Activated naive CD8-positive, alpha-beta T cell treated with anti-CD3 and anti-CD28 coated beads, Interleukin-2, amount 10 ng/mL, durations not matched to agents 7 days and 5 days (primary cell): ENCODE measurements around the gene SPIC. TPM values are rescaled to one million over a fixed set of nuclear protein-coding genes. Genes with fewer than 3 reads are reported as not detected.
"Not testable (repeated sequence)": the region's sequence is repeated elsewhere in the genome, so short reads cannot be mapped to it uniquely, and the experiment has no call there.

ENCODE experiments used
- ATAC-seq: fragments of 150-1000 bp; cut with Tn5 transposase; one replicate; pipeline ENCODE4 v1.10.0; 2021; ENCODE audit warnings: low read depth, moderate library complexity
- POLR2A ChIA-PET: fragments of 350-600 bp; sonication (Branson Sonifier 250); formaldehyde crosslinking; loops from one replicate; lab custom pipeline; 2021; ENCODE audit warnings: antibody characterized with exemption; lab: Charles Lee
- DNase-seq: peaks from one replicate; pipeline ENCODE4 v3.0.0; 2021
- H3K27ac Mint-ChIP-seq: one replicate; pipeline ENCODE4 v1.8.0; 2022; ENCODE audit warnings: mild to moderate bottlenecking, mixed read lengths
- H3K27me3 Mint-ChIP-seq: one replicate; pipeline ENCODE4 v1.8.0; 2022; ENCODE audit warnings: mild to moderate bottlenecking, moderate library complexity, mixed read lengths
- H3K36me3 Mint-ChIP-seq: one replicate; pipeline ENCODE4 v1.8.0; 2021; ENCODE audit warnings: mild to moderate bottlenecking, mixed read lengths
- H3K4me1 Mint-ChIP-seq: one replicate; pipeline ENCODE4 v1.8.0; 2021; ENCODE audit warnings: mixed read lengths
- H3K4me3 Mint-ChIP-seq: one replicate; pipeline ENCODE4 v1.8.0; 2022; ENCODE audit warnings: mild to moderate bottlenecking, moderate library complexity, mixed read lengths
- H3K9me3 Mint-ChIP-seq: one replicate; pipeline ENCODE4 v1.8.0; 2021; ENCODE audit warnings: mixed read lengths
- total RNA-seq, 2 experiments: library from RNA; stranded (reverse); gene quantifications; one replicate each; pipeline ENCODE4 v1.2.3, GENCODE V29; 2021

The SPIC gene
- total RNA-seq: not detected

DNA sequence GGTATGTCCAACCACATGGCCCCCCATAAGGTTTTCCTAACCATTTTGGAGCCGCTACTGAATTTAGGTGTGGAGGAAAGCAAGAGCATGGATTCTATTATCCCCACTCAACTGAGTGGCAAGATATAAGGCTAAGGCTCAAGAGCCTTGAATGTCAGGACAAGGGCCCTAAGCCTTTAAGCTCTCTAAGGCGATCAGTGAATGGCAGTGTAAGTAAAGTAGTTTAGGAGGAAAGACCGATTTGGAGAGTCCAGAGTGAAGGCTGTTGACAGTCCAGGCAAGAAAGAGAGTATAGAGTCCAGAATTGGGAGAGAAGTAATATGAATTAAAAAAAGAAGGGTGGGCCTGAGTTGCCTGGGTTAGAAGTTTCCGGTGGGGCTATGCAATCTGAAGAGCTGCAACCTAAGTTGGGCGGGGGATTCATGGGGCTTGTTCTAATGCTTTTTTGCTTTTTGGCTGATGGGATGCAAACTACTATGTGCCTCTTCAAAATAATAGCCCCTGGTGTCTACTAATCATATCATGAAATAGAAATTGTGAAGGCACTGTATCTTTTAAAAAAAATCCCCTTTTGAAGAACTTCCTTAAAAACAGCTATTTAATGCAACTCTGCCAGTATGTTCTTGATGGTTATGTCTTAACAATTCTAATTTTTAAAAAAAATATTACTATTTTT is at the start of gene SPIC:
Gene SPIC (plus strand): TSS at position 626 of the 676 bp plus-strand sequence. CDS start 1,569 bp downstream, outside the sequence.
- Mint-ChIP-seq H3K9me3 (no peaks in the 10 kb centered on the region), H3K4me3 (no peak within 1 kb of the TSS), H3K4me1 (no peaks in the 10 kb centered on the region), H3K36me3 (no peaks in the 10 kb centered on the region), H3K27me3 (peaks cover 12% of the 10 kb centered on the region), H3K27ac (no peak within 1 kb of the TSS)
- ATAC-seq: no peak
- POLR2A ChIA-PET: no interaction called here
- no peak for DNase-seq

DNA sequence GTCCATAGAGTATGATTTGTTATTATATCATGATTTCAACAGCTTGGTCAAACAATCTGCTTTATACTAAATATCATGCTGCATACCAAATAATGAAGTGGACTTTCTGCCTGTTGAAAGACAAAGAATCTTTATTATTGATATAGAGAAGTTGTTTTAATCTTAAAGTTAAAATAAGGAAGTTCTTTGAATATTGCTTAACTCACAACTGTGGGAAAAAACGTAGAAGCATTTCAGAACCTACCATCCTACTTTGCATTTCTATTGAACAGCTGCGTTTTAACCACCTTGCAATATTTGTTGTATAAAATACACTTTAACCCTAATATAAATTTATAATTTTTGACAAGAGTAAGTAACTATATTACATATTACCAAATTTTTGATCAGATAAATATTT is 44.7 kb upstream of the SPIC start:
- DNase-seq (no peak), ATAC-seq (no peak)
- Mint-ChIP-seq H3K27ac (no peak overlapping the region), H3K36me3 (no peaks in the 10 kb centered on the region), H3K4me1 (no peaks in the 10 kb centered on the region), H3K9me3 (no peaks in the 10 kb centered on the region), H3K4me3 (no peak overlapping the region), H3K27me3 (no peaks in the 10 kb centered on the region)
- POLR2A ChIA-PET: no interaction called here

DNA sequence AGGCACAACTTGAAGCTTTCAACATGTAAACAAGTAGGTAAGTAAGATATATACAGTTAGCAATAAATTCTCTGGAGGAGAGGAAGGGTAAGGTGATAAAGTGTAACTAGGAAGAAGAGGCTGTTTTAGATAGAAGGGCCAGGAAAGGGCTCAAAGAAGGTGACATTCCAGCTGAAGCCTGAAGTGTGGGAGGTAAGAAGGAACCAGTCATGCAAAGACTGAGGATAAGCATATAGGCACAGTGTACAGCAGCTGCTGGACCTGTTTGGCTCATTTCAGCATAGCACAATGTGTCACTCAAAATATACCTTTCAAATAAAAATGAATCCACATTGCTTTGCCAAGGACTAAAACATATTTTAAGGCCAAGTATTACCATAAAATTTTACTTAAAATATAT is 39.0 kb upstream of the SPIC start:
- ATAC-seq (no peak), DNase-seq (no peak)
- Mint-ChIP-seq H3K27me3 (peaks cover 15% of the 10 kb centered on the region), H3K4me1 (no peaks in the 10 kb centered on the region), H3K27ac (no peak overlapping the region), H3K4me3 (no peak overlapping the region), H3K9me3 (no peaks in the 10 kb centered on the region), H3K36me3 (no peaks in the 10 kb centered on the region)
- POLR2A ChIA-PET: no interaction called here

DNA sequence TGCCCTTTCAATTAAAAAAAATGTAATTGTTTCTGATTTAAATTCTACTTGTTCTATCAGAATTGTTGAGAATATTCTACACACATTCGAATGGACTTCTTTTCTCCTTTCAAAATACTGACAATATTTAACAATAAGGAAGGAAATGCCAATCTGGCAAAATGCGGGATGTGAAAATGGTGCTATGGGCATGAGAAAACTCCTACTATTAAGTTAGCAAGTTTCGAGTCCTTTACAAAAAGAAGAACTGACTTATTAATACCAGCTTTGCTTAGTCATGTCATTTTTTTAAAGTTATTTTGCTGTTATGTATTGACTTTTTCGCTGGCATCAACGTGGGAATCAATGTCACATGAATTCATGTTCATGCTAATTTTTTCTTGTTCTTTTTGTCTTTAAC is 35.9 kb upstream of the SPIC start:
- no peak for ATAC-seq
- no peaks in the 10 kb centered on the region for H3K36me3 Mint-ChIP-seq
- peaks cover 20% of the 10 kb centered on the region for H3K27me3 Mint-ChIP-seq
- no peaks in the 10 kb centered on the region for H3K4me1 Mint-ChIP-seq
- no peak overlapping the region for H3K4me3 Mint-ChIP-seq
- POLR2A ChIA-PET: no interaction called here
- H3K9me3 Mint-ChIP-seq: no peaks in the 10 kb centered on the region
- no peak overlapping the region for H3K27ac Mint-ChIP-seq
- no peak for DNase-seq

DNA sequence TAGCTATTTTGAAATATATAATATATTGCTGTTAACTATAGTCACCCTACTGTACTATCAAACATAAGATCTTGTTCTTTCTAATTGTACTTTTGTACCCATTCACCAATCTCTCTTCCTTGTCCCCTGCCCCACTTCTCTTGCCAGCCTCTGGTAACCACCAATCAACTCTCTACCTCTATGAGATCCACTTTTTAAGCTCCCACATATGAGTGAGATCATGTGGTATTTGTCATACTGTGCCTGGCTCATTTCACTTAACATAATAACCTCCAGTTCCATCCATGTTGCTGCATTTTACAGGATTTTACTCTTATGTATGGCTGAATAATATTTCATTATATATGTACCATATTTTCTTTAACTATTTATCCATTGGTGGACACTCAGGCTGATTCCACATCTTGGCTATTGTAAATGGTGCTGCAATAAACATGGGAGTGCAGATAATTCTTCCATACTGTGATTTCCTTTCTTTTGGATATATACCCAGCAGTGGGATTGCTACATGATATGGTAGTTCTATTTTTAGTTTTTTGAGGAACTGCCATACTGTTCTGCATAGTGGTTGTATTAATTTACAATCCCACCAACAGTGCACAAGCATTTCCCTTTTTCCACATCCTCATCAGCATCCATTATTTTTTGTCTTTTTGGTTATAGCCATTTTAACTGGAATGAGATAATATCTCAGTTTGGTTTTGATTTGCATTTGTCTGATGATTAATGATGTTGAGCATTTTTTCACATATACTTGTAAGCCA is 33.5 kb upstream of the SPIC start:
- Mint-ChIP-seq H3K4me3 (no peak overlapping the region), H3K27me3 (peaks cover 20% of the 10 kb centered on the region), H3K36me3 (no peaks in the 10 kb centered on the region), H3K9me3 (no peaks in the 10 kb centered on the region), H3K4me1 (no peaks in the 10 kb centered on the region), H3K27ac (no peak overlapping the region)
- DNase-seq: no peak
- ATAC-seq: no peak
- POLR2A ChIA-PET: no interaction called here

DNA sequence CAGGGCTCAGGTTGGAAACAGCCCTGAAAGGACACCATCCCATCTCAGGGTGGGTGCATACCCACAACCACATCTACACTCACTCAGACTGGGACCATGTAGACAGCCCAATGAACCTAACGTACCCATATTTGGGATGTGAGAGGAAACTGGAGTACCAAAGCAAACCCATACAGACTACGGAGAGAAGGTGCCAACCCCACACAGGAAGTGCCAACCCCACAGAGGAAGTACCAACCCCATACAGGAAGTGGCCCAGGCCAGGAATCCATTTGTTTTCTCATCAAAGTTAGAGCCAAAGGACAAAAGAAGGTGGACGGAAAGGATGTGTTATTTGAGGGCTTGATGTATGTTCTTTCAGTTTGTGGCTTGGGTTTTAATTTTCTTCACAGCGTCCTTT is 19.5 kb upstream of the SPIC start:
- Mint-ChIP-seq H3K36me3 (peaks cover 5% of the 10 kb centered on the region), H3K27me3 (no peaks in the 10 kb centered on the region), H3K4me3 (peak overlapping the region; percentile 38), H3K27ac (peak overlapping the region; percentile 79), H3K4me1 (peaks cover 11% of the 10 kb centered on the region), H3K9me3 (peaks cover 7% of the 10 kb centered on the region)
- ATAC-seq (peak; percentile 74), DNase-seq (peak; percentile 32)
- POLR2A ChIA-PET: no interaction called here

DNA sequence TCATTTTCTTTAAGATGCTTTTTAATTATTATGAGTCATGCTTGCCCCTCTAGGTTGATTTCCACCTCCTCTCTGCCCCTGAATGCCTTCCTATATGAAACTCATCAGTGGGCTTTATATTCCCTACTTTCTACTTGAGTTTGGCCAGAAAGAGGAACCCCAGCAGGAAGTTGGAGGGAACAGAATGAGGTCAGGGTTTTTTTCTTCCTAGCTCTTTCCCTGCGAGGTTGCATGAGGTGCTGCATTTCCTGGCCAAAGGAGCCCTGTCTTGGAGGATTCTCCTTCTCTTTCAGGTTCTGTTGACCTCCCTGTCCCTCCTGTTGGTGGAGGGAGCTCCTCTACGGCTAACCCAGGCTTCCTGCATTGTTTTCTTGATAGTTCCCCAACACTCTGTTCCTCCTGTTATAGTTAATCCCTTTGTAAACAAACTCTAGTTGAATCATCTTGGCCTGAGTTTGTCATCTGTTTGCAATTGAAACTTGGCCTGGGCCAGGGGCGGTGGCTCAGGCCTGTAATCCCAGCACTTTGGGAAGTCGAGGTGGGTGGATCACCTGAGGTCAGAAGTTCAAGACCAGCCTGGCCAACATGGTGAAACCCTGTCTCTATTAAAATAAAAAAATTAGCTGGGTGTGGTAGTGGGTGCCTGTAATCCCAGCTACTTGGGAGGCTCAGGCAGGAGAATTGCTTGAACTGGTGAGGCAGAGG is 15.3 kb upstream of the SPIC start:
- POLR2A ChIA-PET: no interaction called here

DNA sequence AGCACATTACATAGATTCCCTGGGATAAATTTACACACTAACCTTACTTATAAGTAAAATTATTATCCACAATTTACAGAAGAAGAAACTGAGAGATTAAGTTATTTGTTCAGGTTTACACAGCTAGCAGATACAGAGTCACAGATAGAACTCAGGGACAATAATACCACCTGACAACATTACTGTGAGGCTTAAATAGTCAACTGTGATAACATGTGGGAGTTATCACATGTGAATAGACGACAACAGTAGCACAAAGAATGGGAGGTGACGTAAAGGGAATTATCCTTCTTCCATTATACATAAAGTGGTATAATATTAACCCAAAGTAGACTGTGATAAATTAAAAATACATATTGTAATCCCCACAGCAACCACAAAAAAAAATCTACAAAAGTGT is 6.2 kb upstream of the SPIC start:
- POLR2A ChIA-PET: no interaction called here
- ATAC-seq (no peak), DNase-seq (no peak)
- Mint-ChIP-seq H3K4me3 (no peak overlapping the region), H3K27ac (no peak overlapping the region), H3K4me1 (peaks cover 8% of the 10 kb centered on the region), H3K9me3 (no peaks in the 10 kb centered on the region), H3K27me3 (no peaks in the 10 kb centered on the region), H3K36me3 (no peaks in the 10 kb centered on the region)

More for the DNA sequence above, 15.3 kb upstream of the SPIC start:
- Mint-ChIP-seq H3K4me3 (no peak overlapping the region), H3K9me3 (peaks cover 7% of the 10 kb centered on the region), H3K27ac (no peak overlapping the region), H3K4me1 (peaks cover 11% of the 10 kb centered on the region), H3K36me3 (peaks cover 5% of the 10 kb centered on the region), H3K27me3 (peaks cover 4% of the 10 kb centered on the region)
- ATAC-seq (no peak), DNase-seq (no peak)

DNA sequence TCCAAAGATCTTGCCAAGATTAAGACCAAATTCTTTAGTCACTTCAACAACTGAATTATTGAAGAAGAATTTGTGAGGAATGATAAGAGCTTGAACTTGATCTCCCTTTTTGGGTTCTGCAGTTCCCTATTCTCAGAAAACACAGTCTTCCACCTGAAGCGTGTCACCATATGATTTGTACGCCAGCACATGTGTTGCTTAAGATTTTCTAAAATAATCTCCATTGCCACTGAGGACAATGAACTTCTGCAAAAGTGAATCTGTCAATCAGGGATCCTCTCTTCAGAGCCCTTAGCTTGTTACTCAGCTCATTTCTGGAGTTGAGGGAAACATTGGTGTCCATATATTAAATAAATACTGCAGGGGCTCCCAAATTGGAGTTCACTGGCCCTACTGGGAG is 4.2 kb upstream of the SPIC start:
- peaks cover 2% of the 10 kb centered on the region for H3K4me1 Mint-ChIP-seq
- H3K9me3 Mint-ChIP-seq: no peaks in the 10 kb centered on the region
- H3K27ac Mint-ChIP-seq: no peak overlapping the region
- ATAC-seq (no peak), DNase-seq (no peak)
- no peak overlapping the region for H3K4me3 Mint-ChIP-seq
- H3K36me3 Mint-ChIP-seq: no peaks in the 10 kb centered on the region
- peaks cover 7% of the 10 kb centered on the region for H3K27me3 Mint-ChIP-seq
- POLR2A ChIA-PET: no interaction called here

DNA sequence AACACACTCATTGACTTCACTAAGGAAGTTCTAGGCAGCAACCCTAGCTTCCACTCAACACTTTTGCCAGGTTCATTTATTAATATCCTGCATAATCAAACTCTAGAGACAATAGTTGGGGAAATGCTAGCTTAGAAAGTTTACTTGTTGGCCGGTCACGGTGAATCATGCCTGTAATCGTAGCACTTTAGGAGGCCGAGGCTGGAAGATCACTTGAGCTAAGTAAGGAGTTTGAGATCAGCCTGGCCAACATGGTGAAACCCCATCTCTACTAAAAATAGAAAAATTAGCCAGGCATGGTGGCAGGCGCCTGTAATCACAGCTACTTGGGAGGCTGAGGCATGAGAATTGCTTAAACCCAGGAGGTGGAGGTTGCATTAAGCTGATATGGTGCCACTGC is 3.3 kb upstream of the SPIC start:
- ATAC-seq, H3K4me1 Mint-ChIP-seq, H3K27me3 Mint-ChIP-seq, DNase-seq, H3K36me3 Mint-ChIP-seq, H3K27ac Mint-ChIP-seq, H3K4me3 Mint-ChIP-seq, POLR2A ChIA-PET, H3K9me3 Mint-ChIP-seq: not testable (repeated sequence)

DNA sequence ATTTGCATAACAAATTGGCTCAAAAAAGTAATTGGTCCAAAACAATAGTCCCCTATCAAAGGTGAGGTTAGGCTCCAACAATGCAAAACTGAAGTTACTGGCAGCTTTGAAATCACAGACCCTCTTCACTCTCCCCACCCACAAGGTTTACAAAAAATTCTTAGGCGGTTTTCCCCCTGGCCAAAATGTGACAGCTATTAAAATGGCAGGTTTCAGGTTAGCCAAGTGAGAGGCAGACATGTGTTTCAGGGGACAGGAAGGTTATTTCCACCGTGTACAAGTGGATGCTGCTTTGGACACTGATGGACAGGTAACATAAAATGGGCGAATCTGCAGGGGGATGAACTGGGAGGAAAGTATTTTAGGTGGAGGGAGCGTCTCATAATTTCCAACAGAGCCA is 888 bp upstream of the SPIC start:
- H3K36me3 Mint-ChIP-seq: no peaks in the 10 kb centered on the region
- no peak for DNase-seq
- H3K4me1 Mint-ChIP-seq: no peaks in the 10 kb centered on the region
- no peaks in the 10 kb centered on the region for H3K9me3 Mint-ChIP-seq
- peaks cover 12% of the 10 kb centered on the region for H3K27me3 Mint-ChIP-seq
- H3K27ac Mint-ChIP-seq: no peak overlapping the region
- ATAC-seq: no peak
- no peak overlapping the region for H3K4me3 Mint-ChIP-seq
- POLR2A ChIA-PET: no interaction called here

DNA sequence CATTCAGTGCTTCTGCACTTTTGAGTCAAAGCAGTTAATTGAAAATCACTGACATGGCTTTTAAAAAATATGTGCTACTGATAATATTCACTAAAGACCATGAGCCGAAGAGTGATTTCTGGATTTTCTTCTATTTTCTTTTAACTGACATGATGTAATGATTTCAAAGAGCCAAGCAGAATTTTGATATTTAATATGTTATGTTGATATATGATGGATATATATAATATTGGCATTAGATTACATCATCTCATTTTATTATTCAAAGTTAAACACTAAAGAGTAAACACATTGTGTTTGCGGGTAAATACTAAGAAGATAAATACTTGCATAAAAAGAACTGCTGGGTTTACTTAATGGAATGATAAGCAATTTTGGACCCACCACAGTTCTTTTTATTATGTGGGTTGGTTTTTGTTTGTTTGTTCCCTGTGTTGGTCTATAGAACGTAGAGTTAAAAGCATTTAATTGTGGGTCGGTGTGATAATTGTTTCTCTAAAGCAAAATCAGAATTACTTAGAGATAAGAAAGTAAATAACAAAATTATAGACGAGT is 692 bp downstream of the SPIC start:
- no peaks in the 10 kb centered on the region for H3K4me1 Mint-ChIP-seq
- POLR2A ChIA-PET: no interaction called here
- DNase-seq: no peak
- H3K27ac Mint-ChIP-seq: no peak overlapping the region
- H3K4me3 Mint-ChIP-seq: no peak overlapping the region
- no peaks in the 10 kb centered on the region for H3K36me3 Mint-ChIP-seq
- H3K27me3 Mint-ChIP-seq: peaks cover 12% of the 10 kb centered on the region
- ATAC-seq: no peak
- H3K9me3 Mint-ChIP-seq: no peaks in the 10 kb centered on the region

DNA sequence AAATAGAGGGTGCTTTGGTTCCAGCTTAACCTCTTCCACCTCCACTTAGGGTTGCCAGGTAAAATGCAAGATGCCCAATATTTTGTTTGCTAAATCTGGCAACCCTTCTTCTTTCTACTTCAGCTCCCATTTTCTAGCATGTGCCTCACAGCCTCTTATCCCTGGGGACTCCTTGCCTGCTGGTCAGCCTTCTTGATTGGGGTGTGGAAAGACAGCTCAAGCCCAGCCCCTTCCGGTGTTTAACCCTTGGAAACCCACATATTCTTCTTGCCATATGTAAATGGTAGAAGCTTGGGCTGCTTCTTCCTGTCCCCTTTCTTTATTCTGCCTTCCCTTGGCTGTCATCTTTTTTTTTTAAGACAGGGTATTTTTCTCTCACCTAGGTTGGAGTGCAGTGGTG is 5.7 kb downstream of the SPIC start:
- ATAC-seq: no peak
- H3K9me3 Mint-ChIP-seq: no peaks in the 10 kb centered on the region
- no peak overlapping the region for H3K4me3 Mint-ChIP-seq
- DNase-seq: no peak
- no peaks in the 10 kb centered on the region for H3K36me3 Mint-ChIP-seq
- H3K27me3 Mint-ChIP-seq: peaks cover 5% of the 10 kb centered on the region
- no peaks in the 10 kb centered on the region for H3K4me1 Mint-ChIP-seq
- POLR2A ChIA-PET: no interaction called here
- no peak overlapping the region for H3K27ac Mint-ChIP-seq
